ENCODE results near the gene SPECC1. TPM values are rescaled to one million over a fixed set of nuclear protein-coding genes. Genes with fewer than 3 reads are reported as not detected.

SPECC1 gene
- total and polyA plus RNA-seq, 10 of the 15 experiments (the other 5 are each of a cell fraction or from before 2014, with no cell fraction given), result 6.4 to 40.6 (median 23.9) TPM

DNA sequence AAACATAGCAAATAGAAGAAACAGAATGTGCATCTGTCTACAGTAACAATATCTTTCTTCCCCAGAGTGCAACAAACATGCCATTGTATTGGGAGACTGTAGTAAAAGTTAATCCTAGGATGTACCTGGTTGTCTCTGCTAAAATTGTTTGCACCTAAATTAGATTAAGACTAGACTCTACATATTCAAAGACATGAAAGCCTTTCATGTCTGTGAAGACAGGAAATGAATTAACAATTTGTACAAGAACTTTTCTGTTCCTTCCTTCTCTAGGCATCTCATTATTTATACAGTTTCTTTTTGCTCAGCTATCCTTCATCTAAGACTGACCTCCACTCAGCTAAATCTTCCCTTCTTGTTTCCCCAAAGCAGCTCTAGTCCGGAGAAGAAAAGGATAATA lies 237.5 kb downstream of the SPECC1 start (continued):
- TF ChIP-seq ZNF592 (IDR thresholded peaks at IDR 0.05), result no peak
- TF ChIP-seq, protein P1, sequence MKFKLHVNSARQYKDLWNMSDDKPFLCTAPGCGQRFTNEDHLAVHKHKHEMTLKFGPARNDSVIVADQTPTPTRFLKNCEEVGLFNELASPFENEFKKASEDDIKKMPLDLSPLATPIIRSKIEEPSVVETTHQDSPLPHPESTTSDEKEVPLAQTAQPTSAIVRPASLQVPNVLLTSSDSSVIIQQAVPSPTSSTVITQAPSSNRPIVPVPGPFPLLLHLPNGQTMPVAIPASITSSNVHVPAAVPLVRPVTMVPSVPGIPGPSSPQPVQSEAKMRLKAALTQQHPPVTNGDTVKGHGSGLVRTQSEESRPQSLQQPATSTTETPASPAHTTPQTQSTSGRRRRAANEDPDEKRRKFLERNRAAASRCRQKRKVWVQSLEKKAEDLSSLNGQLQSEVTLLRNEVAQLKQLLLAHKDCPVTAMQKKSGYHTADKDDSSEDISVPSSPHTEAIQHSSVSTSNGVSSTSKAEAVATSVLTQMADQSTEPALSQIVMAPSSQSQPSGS (IDR thresholded peaks at IDR 0.05; ENCODE audit: low read length), result no peak
- no peak for TF ChIP-seq CREB1 (IDR thresholded peaks at IDR 0.05; ENCODE audit: low read depth)
- no peak for TF ChIP-seq ESRRA (IDR thresholded peaks at IDR 0.05; ENCODE audit: low read length)
- TF ChIP-seq KAT2A (conservative IDR thresholded peaks at IDR 0.05; ENCODE audit: control insufficient read depth, low read depth, low read length), result no peak

DNA sequence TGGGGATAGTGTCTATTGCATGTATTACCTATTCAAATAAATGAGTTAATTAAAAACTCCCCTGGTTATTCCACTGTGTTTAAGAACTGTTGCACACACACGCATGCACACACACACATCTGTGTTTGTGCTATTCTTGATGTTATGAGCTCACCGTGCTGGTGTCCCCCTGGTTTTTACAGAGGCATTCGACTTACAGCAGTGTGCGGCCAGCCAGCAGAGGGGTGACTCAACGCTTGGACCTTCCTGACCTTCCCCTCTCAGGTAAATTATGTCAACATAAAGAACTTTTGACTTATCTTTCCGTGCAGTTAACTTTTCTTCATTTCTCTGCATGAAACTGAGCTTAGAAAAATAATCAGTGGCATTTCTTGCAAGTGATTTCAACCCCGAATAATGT lies 244.2 kb downstream of the SPECC1 start:
- no peaks in the 10 kb centered on the region; a peak in 2 of 4 replicates for H3K36me3 ChIP-seq (ENCODE audit: control insufficient read depth in 2 of 2, insufficient read depth in 2 of 2, low read length in 1 of 2)
- no peak for FAIRE-seq
- CTCF ChIA-PET, result no interaction called here
- no peak overlapping the region for H3K27ac ChIP-seq (ENCODE audit: control insufficient read depth, insufficient read depth)
- no peak overlapping the region for H3K9ac ChIP-seq (ENCODE audit: control insufficient read depth, insufficient read depth, low read length)
- no peaks in the 10 kb centered on the region for H3K9me3 ChIP-seq (replicated peaks; ENCODE audit: control insufficient read depth, insufficient read depth, low read length)
- POLR2A ChIA-PET, result no interaction called here
- in situ Hi-C loops (cut with MboI), result no loop called here
- WGBS (ENCODE audit: insufficient coverage, insufficient replicate concordance, low lambda C conversion rate, missing lambda C conversion rate), result 89% methylated on average over 7 of the region's 7 CpGs
- H3K79me2 ChIP-seq (ENCODE audit: control insufficient read depth, insufficient read depth, low read length), result no peaks in the 10 kb centered on the region
- H3K4me2 ChIP-seq (ENCODE audit: control insufficient read depth, insufficient read depth), result no peak overlapping the region
- RAD21 ChIA-PET (ENCODE audit: unreplicated experiment), result no interaction called here
- intact Hi-C loops (cut with micrococcal nuclease; ENCODE audit: unreplicated experiment), result no loop called here
- no peaks in the 10 kb centered on the region for H3K4me1 ChIP-seq (ENCODE audit: control insufficient read depth, insufficient read depth, low read length)
- H3K4me3 ChIP-seq, result no peak overlapping the region
- no TSS peak for BruUV-seq (replicated peaks)
- no peak for ATAC-seq
- H2AFZ ChIP-seq (ENCODE audit: control insufficient read depth, low read depth, low read length), result no peak overlapping the region
- no peaks in the 10 kb centered on the region for H3K27me3 ChIP-seq (replicated peaks in 1 of 2; ENCODE audit: control insufficient read depth in 2 of 2, insufficient read depth in 2 of 2, low read length in 1 of 2)
- DNase-seq (ENCODE audit: low read depth, low spot score), result no peak
- SMC1A ChIA-PET (ENCODE audit: uncharacterized antibody, unreplicated experiment), result no interaction called here
- H4K20me1 ChIP-seq (ENCODE audit: control insufficient read depth, insufficient read depth), result no peaks in the 10 kb centered on the region
- TF ChIP-seq, protein P2, sequence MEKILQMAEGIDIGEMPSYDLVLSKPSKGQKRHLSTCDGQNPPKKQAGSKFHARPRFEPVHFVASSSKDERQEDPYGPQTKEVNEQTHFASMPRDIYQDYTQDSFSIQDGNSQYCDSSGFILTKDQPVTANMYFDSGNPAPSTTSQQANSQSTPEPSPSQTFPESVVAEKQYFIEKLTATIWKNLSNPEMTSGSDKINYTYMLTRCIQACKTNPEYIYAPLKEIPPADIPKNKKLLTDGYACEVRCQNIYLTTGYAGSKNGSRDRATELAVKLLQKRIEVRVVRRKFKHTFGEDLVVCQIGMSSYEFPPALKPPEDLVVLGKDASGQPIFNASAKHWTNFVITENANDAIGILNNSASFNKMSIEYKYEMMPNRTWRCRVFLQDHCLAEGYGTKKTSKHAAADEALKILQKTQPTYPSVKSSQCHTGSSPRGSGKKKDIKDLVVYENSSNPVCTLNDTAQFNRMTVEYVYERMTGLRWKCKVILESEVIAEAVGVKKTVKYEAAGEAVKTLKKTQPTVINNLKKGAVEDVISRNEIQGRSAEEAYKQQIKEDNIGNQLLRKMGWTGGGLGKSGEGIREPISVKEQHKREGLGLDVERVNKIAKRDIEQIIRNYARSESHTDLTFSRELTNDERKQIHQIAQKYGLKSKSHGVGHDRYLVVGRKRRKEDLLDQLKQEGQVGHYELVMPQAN (conservative IDR thresholded peaks at IDR 0.05), result no peak
- no peak for TF ChIP-seq FOXK2 (IDR thresholded peaks at IDR 0.05)
- no peak for TF ChIP-seq SUPT20H (IDR thresholded peaks at IDR 0.05; ENCODE audit: borderline replicate concordance, control insufficient read depth, low read depth, low read length)
- TF ChIP-seq RB1 (IDR thresholded peaks at IDR 0.05; ENCODE audit: borderline replicate concordance), result no peak
- no peak for TF ChIP-seq SUZ12 (IDR thresholded peaks at IDR 0.05; ENCODE audit: unreplicated experiment)
- TF ChIP-seq SIX5 (IDR thresholded peaks at IDR 0.05; ENCODE audit: low read depth, low read length, severe bottlenecking), result no peak
- TF ChIP-seq USF1 (IDR thresholded peaks at IDR 0.05; ENCODE audit: borderline replicate concordance, extremely low read length, insufficient read depth, low read depth, low read length), result no peak
- TF ChIP-seq STAT1 (conservative IDR thresholded peaks at IDR 0.05), result no peak
- TF ChIP-seq MYC (IDR thresholded peaks at IDR 0.05; ENCODE audit: insufficient read depth, insufficient read length, insufficient replicate concordance, low read length, severe bottlenecking), result no peak
